Activated naive CD8-positive, alpha-beta T cell (primary cell): Measurements from ENCODE around the gene DSTYK.

Source experiments
- H3K27ac Mint-ChIP-seq: one replicate; pipeline ENCODE4 v1.8.0; 2021; ENCODE audit warnings: mixed read lengths
- H3K27me3 Mint-ChIP-seq: one replicate; pipeline ENCODE4 v1.8.0; 2021; ENCODE audit warnings: mixed read lengths
- H3K36me3 Mint-ChIP-seq: one replicate; pipeline ENCODE4 v1.8.0; 2021; ENCODE audit warnings: mixed read lengths
- H3K4me1 Mint-ChIP-seq: one replicate; pipeline ENCODE4 v1.8.0; 2021; ENCODE audit warnings: low read depth, mixed read lengths
- H3K4me3 Mint-ChIP-seq: one replicate; pipeline ENCODE4 v1.8.0; 2021; ENCODE audit warnings: mild to moderate bottlenecking, mixed read lengths
- H3K9me3 Mint-ChIP-seq: one replicate; pipeline ENCODE4 v1.8.0; 2021; ENCODE audit warnings: low read depth, mixed read lengths

Gene DSTYK

GRCh38 chr1:205211169-205211838 is at the start of gene DSTYK:
Gene DSTYK, minus strand, starts transcription at chr1:205211702. Its CDS starts 167 bp downstream, at chr1:205211535.
- Mint-ChIP-seq H3K27me3 (no peaks in the 10 kb centered on the region), H3K27ac (peak within 1 kb of the TSS; percentile 96), H3K4me1 (peaks cover 51% of the 10 kb centered on the region), H3K9me3 (no peaks in the 10 kb centered on the region), H3K4me3 (peak within 1 kb of the TSS; percentile 99), H3K36me3 (no peaks in the 10 kb centered on the region)

GRCh38 chr1:205259998-205260397 is 48.5 kb upstream of the DSTYK start:
- no peak overlapping the region for H3K27ac Mint-ChIP-seq
- no peaks in the 10 kb centered on the region for H3K9me3 Mint-ChIP-seq
- H3K4me3 Mint-ChIP-seq = no peak overlapping the region
- H3K4me1 Mint-ChIP-seq = peaks cover 15% of the 10 kb centered on the region
- H3K27me3 Mint-ChIP-seq = no peaks in the 10 kb centered on the region
- no peaks in the 10 kb centered on the region for H3K36me3 Mint-ChIP-seq

GRCh38 chr1:205259324-205259832 is 47.9 kb upstream of the DSTYK start:
- no peaks in the 10 kb centered on the region for H3K9me3 Mint-ChIP-seq

GRCh38 chr1:205258719-205259118 is 47.2 kb upstream of the DSTYK start:
- Mint-ChIP-seq H3K27me3 (no peaks in the 10 kb centered on the region), H3K9me3 (no peaks in the 10 kb centered on the region), H3K4me1 (peaks cover 15% of the 10 kb centered on the region), H3K4me3 (no peak overlapping the region), H3K27ac (no peak overlapping the region), H3K36me3 (no peaks in the 10 kb centered on the region)

More at GRCh38 chr1:205259324-205259832, 47.9 kb upstream of the DSTYK start:
- no peaks in the 10 kb centered on the region for H3K27me3 Mint-ChIP-seq
- no peak overlapping the region for H3K27ac Mint-ChIP-seq
- peaks cover 15% of the 10 kb centered on the region for H3K4me1 Mint-ChIP-seq
- no peaks in the 10 kb centered on the region for H3K36me3 Mint-ChIP-seq
- no peak overlapping the region for H3K4me3 Mint-ChIP-seq

GRCh38 chr1:205258261-205258691 is 46.8 kb upstream of the DSTYK start:
- no peaks in the 10 kb centered on the region for H3K9me3 Mint-ChIP-seq
- no peak overlapping the region for H3K4me3 Mint-ChIP-seq
- no peaks in the 10 kb centered on the region for H3K36me3 Mint-ChIP-seq
- no peaks in the 10 kb centered on the region for H3K27me3 Mint-ChIP-seq
- peaks cover 15% of the 10 kb centered on the region for H3K4me1 Mint-ChIP-seq
- H3K27ac Mint-ChIP-seq = no peak overlapping the region

- no peaks in the 10 kb centered on the region for H3K27me3 Mint-ChIP-seq
- no peak overlapping the region for H3K4me3 Mint-ChIP-seq
- H3K4me1 Mint-ChIP-seq = peaks cover 11% of the 10 kb centered on the region
- no peaks in the 10 kb centered on the region for H3K9me3 Mint-ChIP-seq
- H3K27ac Mint-ChIP-seq = no peak overlapping the region
- H3K36me3 Mint-ChIP-seq = no peaks in the 10 kb centered on the region
These were observed 46.2 kb upstream of the DSTYK start for GRCh38 chr1:205257735-205258134.

- Mint-ChIP-seq H3K9me3 (no peaks in the 10 kb centered on the region), H3K36me3 (no peaks in the 10 kb centered on the region), H3K4me3 (no peak overlapping the region), H3K4me1 (peaks cover 7% of the 10 kb centered on the region), H3K27me3 (no peaks in the 10 kb centered on the region), H3K27ac (no peak overlapping the region)
These were observed 45.6 kb upstream of the DSTYK start for GRCh38 chr1:205256951-205257625.

- Mint-ChIP-seq H3K27me3 (no peaks in the 10 kb centered on the region), H3K36me3 (no peaks in the 10 kb centered on the region), H3K4me3 (no peak overlapping the region), H3K27ac (no peak overlapping the region), H3K4me1 (peaks cover 2% of the 10 kb centered on the region), H3K9me3 (no peaks in the 10 kb centered on the region)
These were observed 44.7 kb upstream of the DSTYK start for GRCh38 chr1:205255941-205256780.

- no peaks in the 10 kb centered on the region for H3K9me3 Mint-ChIP-seq
- no peak overlapping the region for H3K4me3 Mint-ChIP-seq
- peaks cover 2% of the 10 kb centered on the region for H3K4me1 Mint-ChIP-seq
- no peak overlapping the region for H3K27ac Mint-ChIP-seq
- H3K27me3 Mint-ChIP-seq = no peaks in the 10 kb centered on the region
- H3K36me3 Mint-ChIP-seq = no peaks in the 10 kb centered on the region
These were observed 40.1 kb upstream of the DSTYK start for GRCh38 chr1:205251576-205251975.

- H3K4me3 Mint-ChIP-seq = no peak overlapping the region
- H3K27me3 Mint-ChIP-seq = no peaks in the 10 kb centered on the region
- peaks cover 3% of the 10 kb centered on the region for H3K4me1 Mint-ChIP-seq
- no peak overlapping the region for H3K27ac Mint-ChIP-seq
- no peaks in the 10 kb centered on the region for H3K36me3 Mint-ChIP-seq
- no peaks in the 10 kb centered on the region for H3K9me3 Mint-ChIP-seq
These were observed 39.2 kb upstream of the DSTYK start for GRCh38 chr1:205250699-205251098.

- Mint-ChIP-seq H3K27ac (no peak overlapping the region), H3K9me3 (no peaks in the 10 kb centered on the region), H3K36me3 (no peaks in the 10 kb centered on the region), H3K4me3 (no peak overlapping the region), H3K27me3 (no peaks in the 10 kb centered on the region), H3K4me1 (peaks cover 3% of the 10 kb centered on the region)
These were observed 38.1 kb upstream of the DSTYK start for GRCh38 chr1:205249651-205250050.

GRCh38 chr1:205248793-205249601 is 37.5 kb upstream of the DSTYK start:
- Mint-ChIP-seq H3K27ac (no peak overlapping the region), H3K36me3 (no peaks in the 10 kb centered on the region), H3K4me3 (no peak overlapping the region), H3K9me3 (no peaks in the 10 kb centered on the region), H3K27me3 (no peaks in the 10 kb centered on the region), H3K4me1 (peaks cover 3% of the 10 kb centered on the region)

GRCh38 chr1:205247130-205247921 is 35.8 kb upstream of the DSTYK start:
- peaks cover 3% of the 10 kb centered on the region for H3K4me1 Mint-ChIP-seq
- peaks cover 3% of the 10 kb centered on the region for H3K36me3 Mint-ChIP-seq
- H3K4me3 Mint-ChIP-seq = no peak overlapping the region
- no peaks in the 10 kb centered on the region for H3K27me3 Mint-ChIP-seq
- H3K9me3 Mint-ChIP-seq = no peaks in the 10 kb centered on the region
- no peak overlapping the region for H3K27ac Mint-ChIP-seq
